ENCODE results near the gene SMYD3. TPM values are rescaled to one million over a fixed set of nuclear protein-coding genes. Genes with fewer than 3 reads are reported as not detected.

The SMYD3 gene
- total RNA-seq, 1 experiment from 2014 or later: 25.5 TPM

DNA sequence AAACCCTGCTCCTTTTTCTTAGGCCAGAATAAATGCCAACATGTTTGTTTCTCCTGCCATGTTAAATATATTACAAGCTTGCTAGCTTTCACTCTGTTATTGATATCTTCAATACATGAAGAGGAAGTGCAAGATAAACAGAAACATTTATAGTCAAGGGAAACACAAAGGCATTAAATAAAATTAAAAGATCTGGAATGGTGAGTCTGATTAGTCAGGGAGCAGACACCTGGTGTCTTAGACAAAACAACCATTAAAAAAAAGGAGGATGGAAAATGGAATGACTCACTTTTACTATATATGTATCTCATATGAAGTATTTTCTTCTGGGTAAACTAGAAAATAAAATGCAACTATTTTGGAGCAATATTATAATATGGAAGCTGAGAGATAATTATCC is 123.3 kb downstream of the SMYD3 start:
- H3K36me3 Mint-ChIP-seq (ENCODE audit: insufficient read depth in 1 of 3, low read depth in 3 of 3): no peaks in the 10 kb centered on the region
- no peak overlapping the region for H3K23ac ChIP-seq (ENCODE audit: insufficient read length, low read depth, low read length)
- no peak overlapping the region for H3K4me2 ChIP-seq (ENCODE audit: insufficient read depth, insufficient read length, low read length)
- H3K79me2 ChIP-seq (ENCODE audit: insufficient read depth, low read length): no peaks in the 10 kb centered on the region
- no peak overlapping the region for H3K14ac ChIP-seq (ENCODE audit: insufficient read depth, low read length)
- H2BK20ac ChIP-seq (ENCODE audit: low read depth, low read length, poor library complexity, severe bottlenecking): no peak overlapping the region
- no peak overlapping the region for H2BK12ac ChIP-seq (ENCODE audit: insufficient read length, low read depth, low read length)
- H3K4ac ChIP-seq (ENCODE audit: low read depth, low read length): no peak overlapping the region
- DNase-seq: no peak
- no peak overlapping the region for H3K27ac ChIP-seq (ENCODE audit: insufficient read length, low read depth, low read length)
- peaks cover 6 to 8% of the 10 kb centered on the region in 2 experiments; a peak in 3 of 4 replicates for H3K4me1 Mint-ChIP-seq
- no peak overlapping the region for H2AFZ ChIP-seq (ENCODE audit: low read length)
- no peak overlapping the region for H2BK120ac ChIP-seq (ENCODE audit: low read depth, low read length, poor library complexity, severe bottlenecking)
- no peak overlapping the region for H3K9ac ChIP-seq (ENCODE audit: extremely low read depth, insufficient read length, low read length)
- H3K27me3 ChIP-seq (ENCODE audit: insufficient read depth, low read length): no peaks in the 10 kb centered on the region
- H3K18ac ChIP-seq (ENCODE audit: insufficient read length, low read depth, low read length): no peak overlapping the region
- H3K4me3 Mint-ChIP-seq: no peak overlapping the region
- TF ChIP-seq, protein P1, sequence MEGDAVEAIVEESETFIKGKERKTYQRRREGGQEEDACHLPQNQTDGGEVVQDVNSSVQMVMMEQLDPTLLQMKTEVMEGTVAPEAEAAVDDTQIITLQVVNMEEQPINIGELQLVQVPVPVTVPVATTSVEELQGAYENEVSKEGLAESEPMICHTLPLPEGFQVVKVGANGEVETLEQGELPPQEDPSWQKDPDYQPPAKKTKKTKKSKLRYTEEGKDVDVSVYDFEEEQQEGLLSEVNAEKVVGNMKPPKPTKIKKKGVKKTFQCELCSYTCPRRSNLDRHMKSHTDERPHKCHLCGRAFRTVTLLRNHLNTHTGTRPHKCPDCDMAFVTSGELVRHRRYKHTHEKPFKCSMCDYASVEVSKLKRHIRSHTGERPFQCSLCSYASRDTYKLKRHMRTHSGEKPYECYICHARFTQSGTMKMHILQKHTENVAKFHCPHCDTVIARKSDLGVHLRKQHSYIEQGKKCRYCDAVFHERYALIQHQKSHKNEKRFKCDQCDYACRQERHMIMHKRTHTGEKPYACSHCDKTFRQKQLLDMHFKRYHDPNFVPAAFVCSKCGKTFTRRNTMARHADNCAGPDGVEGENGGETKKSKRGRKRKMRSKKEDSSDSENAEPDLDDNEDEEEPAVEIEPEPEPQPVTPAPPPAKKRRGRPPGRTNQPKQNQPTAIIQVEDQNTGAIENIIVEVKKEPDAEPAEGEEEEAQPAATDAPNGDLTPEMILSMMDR (conservative IDR thresholded peaks at IDR 0.05): no peak
- no peak overlapping the region for H2BK15ac ChIP-seq (ENCODE audit: low read depth, low read length)
- H3K79me1 ChIP-seq (ENCODE audit: insufficient read depth, low read depth, low read length, poor library complexity, severe bottlenecking): no peaks in the 10 kb centered on the region
- H4K8ac ChIP-seq (replicated peaks; ENCODE audit: insufficient read length, low read depth, low read length): no peak overlapping the region
- H3K27me3 Mint-ChIP-seq (ENCODE audit: low read depth): no peaks in the 10 kb centered on the region
- no peaks in the 10 kb centered on the region for H3K9me3 Mint-ChIP-seq
- no peak overlapping the region for H3T11ph ChIP-seq (ENCODE audit: low read length)
- H4K5ac ChIP-seq (ENCODE audit: insufficient read length, low read depth, low read length): no peak overlapping the region
- no peaks in the 10 kb centered on the region for H3K23me2 ChIP-seq (ENCODE audit: insufficient read length, low read depth, low read length, poor library complexity, severe bottlenecking)
- H2AK5ac ChIP-seq (ENCODE audit: insufficient read length, low read length): no peak overlapping the region
- H3K9me3 ChIP-seq (ENCODE audit: control insufficient read depth, low read depth, low read length): no peaks in the 10 kb centered on the region
- H4K20me1 ChIP-seq (ENCODE audit: control insufficient read depth, insufficient read depth, insufficient read length): no peaks in the 10 kb centered on the region
- no peak overlapping the region for H2BK5ac ChIP-seq (ENCODE audit: insufficient read length, low read length)
- H4K91ac ChIP-seq (ENCODE audit: insufficient read length, low read depth, low read length): no peak overlapping the region
- no peak overlapping the region for H3K56ac ChIP-seq (ENCODE audit: insufficient read length, low read depth, low read length)
- no peak overlapping the region for H3K27ac Mint-ChIP-seq
- no peaks in the 10 kb centered on the region; the same call in 1 of the 2 replicates for H3K4me1 ChIP-seq (ENCODE audit: insufficient read depth, low read length)

Measured in H9 (cell line).